B cell (primary cell): ENCODE measurements around the gene ROMO1. TPM values are rescaled to one million over a fixed set of nuclear protein-coding genes. Genes with fewer than 3 reads are reported as not detected.
A peak's percentile ranks its signal among the peaks of the same experiment; 100 is the strongest.

Experiments used
- ATAC-seq: fragments of 200-7000 bp; cut with Tn5 transposase; one replicate; pipeline ENCODE4 v1.10.0; 2021; ENCODE audit warnings: low read depth, mild to moderate bottlenecking, moderate number of reproducible peaks, moderate library complexity
- CTCF ChIA-PET: fragments of 350-600 bp; sonication (Branson Sonifier 250); formaldehyde crosslinking; loops from one replicate; lab custom pipeline; 2021; ENCODE audit warnings: antibody characterized with exemption, inconsistent platforms; lab: Charles Lee
- POLR2A ChIA-PET: fragments of 350-600 bp; sonication (Branson Sonifier 250); formaldehyde crosslinking; loops from one replicate; lab custom pipeline; 2021; ENCODE audit warnings: antibody characterized with exemption; lab: Charles Lee
- DNase-seq: peaks from one replicate; pipeline ENCODE4 v3.0.0; 2013
- H2AFZ ChIP-seq: 2 replicates; pipeline ENCODE4 v1.6.1; 2012; ENCODE audit warnings: mild to moderate bottlenecking, low read depth, low read length; ENCODE audit not compliant: insufficient read depth, poor library complexity, severe bottlenecking
- H3K27ac ChIP-seq, 2 donors: 1 replicate in 1 of 2; 2 replicates in 1 of 2; pipeline ENCODE4 v1.5.1; 2012 to 2013; ENCODE audit warnings: low read length in 2 of 2, mild to moderate bottlenecking in 2 of 2, moderate library complexity in 1 of 2
- H3K27me3 ChIP-seq, 4 experiments: fragments of 200-600 bp in 1 of 4; sonication (generic) in 1 of 4; replicated peaks in 1 of 4; 1 replicate in 2 of 4; 2 replicates in 2 of 4; pipeline versions ENCODE4 v1.6.1 to v1.7.0; 2013 to 2016; ENCODE audit warnings: low read length in 3 of 4, mild to moderate bottlenecking in 2 of 4, mixed read lengths in 1 of 4, moderate library complexity in 1 of 4; ENCODE audit not compliant: insufficient read depth in 4 of 4, control insufficient read depth in 3 of 4; ENCODE audit errors: control extremely low read depth in 1 of 4
- H3K36me3 ChIP-seq, 2 experiments: replicated peaks in 1 of 2; 1 replicate in 1 of 2; 2 replicates in 1 of 2; pipeline versions ENCODE4 v1.6.1 to v1.7.1; 2013; ENCODE audit warnings: low read length in 1 of 2; ENCODE audit not compliant: insufficient read depth in 2 of 2, control insufficient read depth in 1 of 2; ENCODE audit errors: control extremely low read depth in 1 of 2, extremely low read depth in 1 of 2
- H3K4me1 ChIP-seq, 2 donors: fragments of 200-600 bp in 1 of 2; sonication (generic) in 1 of 2; 1 replicate in 1 of 2; 2 replicates in 1 of 2; pipeline versions ENCODE4 v1.5.1 to v1.6.1; 2013 to 2017; ENCODE audit warnings: low read length in 2 of 2; ENCODE audit not compliant: control insufficient read depth in 2 of 2, insufficient read depth in 2 of 2
- H3K4me2 ChIP-seq: replicated peaks from 2 replicates; pipeline ENCODE3; 2012; ENCODE audit warnings: mild to moderate bottlenecking, low read depth, low read length; ENCODE audit not compliant: poor library complexity, severe bottlenecking
- H3K4me3 ChIP-seq, 5 experiments: fragments of 200-600 bp in 1 of 5; sonication (generic) in 1 of 5; 1 replicate in 3 of 5; 2 replicates in 2 of 5; pipeline versions ENCODE4 v1.5.1 to v1.7.0; 2011 to 2016; ENCODE audit warnings: low read length in 4 of 5, mild to moderate bottlenecking in 4 of 5, low read depth in 2 of 5, control low read depth in 1 of 5, moderate library complexity in 1 of 5; ENCODE audit not compliant: insufficient read depth in 1 of 5; ENCODE audit errors: control extremely low read depth in 1 of 5, extremely low read depth in 1 of 5
- H3K79me2 ChIP-seq: fragments of 200-600 bp; sonication (generic); one replicate; pipeline ENCODE4 v1.6.0; 2016; ENCODE audit warnings: low read length; ENCODE audit not compliant: control insufficient read depth, insufficient read depth
- H3K9ac ChIP-seq: fragments of 200-600 bp; sonication (generic); 2 replicates; pipeline ENCODE4 v1.6.1; 2017; ENCODE audit warnings: mild to moderate bottlenecking, low read length, moderate library complexity
- H3K9me3 ChIP-seq, 3 donors: one replicate each; pipeline versions ENCODE4 v1.6.1 to v1.7.1; 2013; ENCODE audit warnings: low read length in 2 of 3; ENCODE audit not compliant: control insufficient read depth in 2 of 3, insufficient read depth in 1 of 3; ENCODE audit errors: control extremely low read depth in 1 of 3
- H4K20me1 ChIP-seq: 2 replicates; pipeline ENCODE4 v1.6.0; 2012; ENCODE audit warnings: mild to moderate bottlenecking, low read length; ENCODE audit not compliant: insufficient read depth, control insufficient read depth, poor library complexity, severe bottlenecking
- H3K27ac Mint-ChIP-seq: one replicate; pipeline ENCODE4 v1.8.0; 2021; ENCODE audit warnings: mixed read lengths
- H3K27me3 Mint-ChIP-seq: one replicate; pipeline ENCODE4 v1.8.0; 2021; ENCODE audit warnings: mixed read lengths
- H3K4me1 Mint-ChIP-seq: one replicate; pipeline ENCODE4 v1.8.0; 2021; ENCODE audit warnings: mixed read lengths
- H3K4me3 Mint-ChIP-seq: one replicate; pipeline ENCODE4 v1.8.0; 2021; ENCODE audit warnings: mixed read lengths
- H3K9me3 Mint-ChIP-seq: one replicate; pipeline ENCODE4 v1.8.0; 2022; ENCODE audit warnings: mixed read lengths; ENCODE audit not compliant: insufficient read depth
- CTCF ChIP-seq: fragments of 200-600 bp; IDR thresholded peaks from one replicate; pipeline ENCODE4 v1.8.0; 2022; ENCODE audit warnings: antibody characterized with exemption, mild to moderate bottlenecking
- EZH2 ChIP-seq: IDR thresholded peaks from 2 replicates; pipeline ENCODE4 v1.6.1; 2012; ENCODE audit warnings: borderline replicate concordance, low read depth, mild to moderate bottlenecking, moderate library complexity, low read length; ENCODE audit not compliant: insufficient read depth, poor library complexity, severe bottlenecking
- WGBS: methylation state at CpG from one replicate; pipeline ENCODE4 v1.1.5; 2013; ENCODE audit warnings: missing lambda C conversion rate; ENCODE audit not compliant: insufficient coverage; 5-methylcytosine and 5-hydroxymethylcytosine counted together
- intact Hi-C: fragments of 100-400 bp; cut with micrococcal nuclease; formaldehyde crosslinking; loops from one replicate; pipeline ENCODE4 v1.10.0; 2022
- polyA plus RNA-seq: library from polyadenylated mRNA; depleted of rRNA; stranded (reverse); fragments of >200 nt; gene quantifications from 2 replicates; pipeline ENCODE4 v1.2.3, GENCODE V29; 2012
- total RNA-seq, 2 donors: library from RNA; stranded (reverse); fragments of 120-200 nt in 1 of 2; gene quantifications; 1 replicate in 1 of 2; 2 replicates in 1 of 2; pipeline versions ENCODE4 v1.2.3 to v1.2.4, GENCODE V29; 2013 to 2022

Gene ROMO1
- total and polyA plus RNA-seq, 2 donors (not counting 1 experiment from before 2014, with no cell fraction given): 38.1 to 145 TPM

GRCh38 chr20:35741892-35742740, 42.9 kb downstream of the ROMO1 start, which contains the start of gene RBM39:
RBM39 (minus strand) TSS chr20:35742260; CDS start chr20:35740874, 1,386 bp downstream.
- peaks cover 38 to 42% of the 10 kb centered on the region in 2 donors for H3K4me1 ChIP-seq
- Mint-ChIP-seq H3K4me3 (peak within 1 kb of the TSS; percentile 95), H3K27ac (peak within 1 kb of the TSS; percentile 100), H3K4me1 (peaks cover 46% of the 10 kb centered on the region), H3K27me3 (no peaks in the 10 kb centered on the region), H3K9me3 (no peaks in the 10 kb centered on the region)
- peak within 1 kb of the TSS; percentile 100 for H3K9ac ChIP-seq
- H3K27me3 ChIP-seq: no peaks in the 10 kb centered on the region
- peak within 1 kb of the TSS; percentile 35 for H2AFZ ChIP-seq
- TF ChIP-seq EZH2 (no peak), CTCF (peak; percentile 57)
- DNase-seq (peak; percentile 100), ATAC-seq (peak; percentile 83)
- POLR2A ChIA-PET: interaction anchor here (0.5 to 5.0 kb wide), 36 partner anchors 13 to 1439 kb away, joined by 3 to 259 read pairs (median 4); partner anchors contain the start of genes AHCY, CEP250, CPNE1 and EIF6
- peaks cover 66% of the 10 kb centered on the region for H3K79me2 ChIP-seq
- CTCF ChIA-PET: interaction anchor here (0.6 to 5.3 kb wide), 20 partner anchors 16 to 1405 kb away, joined by 3 to 82 read pairs (median 4); partner anchors contain the start of genes NFS1, PHF20, ROMO1 and SCAND1
- peak within 1 kb of the TSS; percentile 95 to 99 (median 99) for H3K4me3 ChIP-seq
- H3K36me3 ChIP-seq: peaks cover 2 to 32% of the 10 kb centered on the region in 2 experiments
- peak within 1 kb of the TSS; percentile 100 for H3K27ac ChIP-seq
- H4K20me1 ChIP-seq: peaks cover 39% of the 10 kb centered on the region
- H3K9me3 ChIP-seq: no peaks in the 10 kb centered on the region
- intact Hi-C loops: loop anchor here (1.0 to 2.0 kb wide), 8 partner anchors 29 to 287 kb away; partner anchors contain the start of genes CEP250, CPNE1, ERGIC3 and NFS1
- peak within 1 kb of the TSS; percentile 89 for H3K4me2 ChIP-seq
- under 1% methylated on average over 66 of the region's 66 CpGs for WGBS
